Panc1 (cell line): ENCODE results near the gene RARA.

ENCODE experiments used
- CTCF ChIP-seq: fragments of 450-650 bp; IDR thresholded peaks from 2 replicates; pipeline ENCODE4 v1.5.1; 2017; ENCODE audit warnings: mild to moderate bottlenecking
- POLR2AphosphoS5 ChIP-seq: IDR thresholded peaks from 2 replicates; pipeline ENCODE4 v1.6.1; 2012; ENCODE audit warnings: mild to moderate bottlenecking, low read depth, low read length, moderate library complexity
- REST ChIP-seq, 2 experiments: IDR thresholded peaks; 2 replicates each; pipeline ENCODE4 v1.6.1; 2011 to 2012; ENCODE audit warnings: low read depth in 2 of 2, control low read depth in 1 of 2, low read length in 1 of 2, mild to moderate bottlenecking in 1 of 2, moderate library complexity in 1 of 2; ENCODE audit not compliant: insufficient read depth in 1 of 2
- SIN3A ChIP-seq: IDR thresholded peaks from 2 replicates; pipeline ENCODE4 v1.6.1; 2012; ENCODE audit warnings: low read depth, mild to moderate bottlenecking, low read length, moderate library complexity, borderline replicate concordance; ENCODE audit not compliant: insufficient read depth
- TCF7L2 ChIP-seq: IDR thresholded peaks from 2 replicates; pipeline ENCODE4 v1.6.1; 2011; ENCODE audit warnings: mild to moderate bottlenecking, low read depth, low read length, inconsistent platforms

GRCh38 chr17:40279402-40279801 lies 29.6 kb upstream of the RARA start:
- TF ChIP-seq TCF7L2 (no peak), CTCF (no peak), POLR2AphosphoS5 (no peak), REST (IDR thresholded peaks at IDR 0.05; ENCODE audit: insufficient read depth in 1 of 2, low read depth in 2 of 2, low read length in 1 of 2) (no peak), SIN3A (no peak)
